Inflammatory macrophage (primary cell): ENCODE results near the gene NRXN3.

ENCODE experiments used
- DNase-seq, 2 donors: peaks; one replicate each; pipeline ENCODE4 v3.0.0-alpha.2; 2020 to 2022

The NRXN3 gene

DNA sequence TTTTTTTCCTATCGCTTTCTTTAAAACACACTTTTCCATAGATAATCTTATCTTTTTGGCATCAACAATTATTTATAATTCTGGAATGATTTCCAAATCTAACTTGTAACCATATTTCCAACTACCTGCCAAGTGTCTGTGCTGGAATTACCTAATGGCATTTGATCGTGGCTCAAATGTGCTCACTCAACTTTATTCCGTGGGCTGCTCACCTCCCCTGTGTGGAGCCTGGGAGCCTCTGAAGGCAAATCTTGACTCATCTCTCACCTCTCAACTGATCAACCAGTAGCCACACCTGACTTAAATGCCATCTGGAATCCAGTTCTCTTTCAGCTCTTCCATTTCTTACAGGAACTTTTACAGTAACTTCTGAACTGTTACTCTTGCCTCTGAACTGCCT, 1432.6 kb downstream of the NRXN3 start:
- DNase-seq: no peak

DNA sequence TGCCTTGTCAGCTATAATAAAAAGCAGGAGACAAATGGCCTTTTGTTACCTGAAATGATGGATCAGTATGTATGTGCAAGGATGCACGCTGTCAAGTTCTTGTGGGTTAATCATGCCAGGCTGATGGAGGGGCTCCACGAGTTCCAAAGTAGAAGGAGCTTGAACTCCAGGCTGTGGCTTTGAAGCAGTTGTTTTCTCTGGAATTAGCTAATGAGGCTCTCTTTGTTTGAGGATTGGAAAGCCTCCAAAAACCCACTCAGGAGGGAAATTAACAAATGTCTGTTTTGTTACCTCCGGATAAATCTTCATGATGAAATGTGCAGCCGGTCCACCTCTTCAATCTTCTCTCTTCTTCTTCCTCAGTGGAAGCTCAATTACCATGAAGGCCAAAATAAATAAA, 1435.7 kb downstream of the NRXN3 start:
- DNase-seq: no peak

DNA sequence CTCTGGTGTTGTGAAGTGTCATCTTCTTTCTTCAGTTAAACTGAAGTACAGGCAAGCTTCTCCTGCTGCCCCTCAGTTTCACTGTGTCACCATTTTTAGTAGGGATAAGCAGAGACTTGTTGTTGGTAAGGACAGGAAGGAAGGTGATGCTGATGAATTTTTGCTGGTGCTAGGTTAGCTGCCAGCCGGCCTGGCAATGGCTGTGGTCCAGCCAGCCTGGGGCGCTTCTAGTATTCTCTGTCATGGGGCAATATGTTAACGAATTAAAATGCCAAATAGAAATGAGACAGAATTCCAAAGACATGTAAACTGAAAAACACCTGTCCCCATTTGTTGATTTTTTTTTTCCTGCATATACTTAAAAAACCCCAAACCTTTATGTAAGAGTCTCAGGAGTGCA, 1438.3 kb downstream of the NRXN3 start:
- no peak for DNase-seq

DNA sequence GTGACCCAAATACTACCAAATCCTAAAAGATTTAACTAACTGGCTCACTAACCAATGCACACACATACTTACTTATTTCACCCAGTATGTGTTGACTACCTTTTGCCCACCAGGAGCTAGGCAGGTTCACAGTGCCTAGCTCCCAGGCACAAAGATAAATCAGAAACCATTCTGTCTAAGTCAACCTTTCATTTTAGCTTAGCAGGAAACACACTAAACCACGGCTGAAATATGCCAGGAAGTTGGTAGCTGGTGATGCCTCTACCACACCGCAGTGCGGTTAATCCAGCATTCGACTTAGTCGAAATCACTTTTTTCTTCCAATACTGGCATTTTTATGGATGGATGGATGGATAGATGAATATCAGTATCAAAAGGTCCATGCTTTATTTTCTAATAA, 1443.5 kb downstream of the NRXN3 start:
- no peak for DNase-seq

GRCh38 chr14:79614448-79614847, 1444.3 kb downstream of the NRXN3 start:
- no peak for DNase-seq

DNA sequence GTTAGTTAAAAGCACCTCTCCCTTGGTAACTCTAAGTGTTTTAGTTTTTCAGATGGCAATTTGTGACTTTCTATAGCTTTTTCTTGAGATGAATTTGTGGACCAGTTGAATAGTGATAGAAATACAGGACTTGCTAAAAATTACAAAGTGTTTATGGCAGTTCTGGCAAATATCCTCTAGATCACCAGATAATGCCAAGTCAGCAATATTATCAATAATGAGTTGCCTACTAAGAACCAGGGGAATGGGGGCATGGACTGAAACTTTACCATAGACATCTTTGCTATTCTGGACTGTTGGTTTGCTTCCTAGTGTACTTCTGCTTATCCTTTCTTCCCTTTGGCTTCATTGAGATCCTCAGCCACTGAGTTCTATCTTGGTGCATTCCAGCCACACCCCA, 1456.9 kb downstream of the NRXN3 start:
- no peak for DNase-seq

GRCh38 chr14:79629411-79630287, 1459.5 kb downstream of the NRXN3 start:
- no peak for DNase-seq

- DNase-seq: no peak
Measured at GRCh38 chr14:79630288-79630960, 1460.3 kb downstream of the NRXN3 start.

DNA sequence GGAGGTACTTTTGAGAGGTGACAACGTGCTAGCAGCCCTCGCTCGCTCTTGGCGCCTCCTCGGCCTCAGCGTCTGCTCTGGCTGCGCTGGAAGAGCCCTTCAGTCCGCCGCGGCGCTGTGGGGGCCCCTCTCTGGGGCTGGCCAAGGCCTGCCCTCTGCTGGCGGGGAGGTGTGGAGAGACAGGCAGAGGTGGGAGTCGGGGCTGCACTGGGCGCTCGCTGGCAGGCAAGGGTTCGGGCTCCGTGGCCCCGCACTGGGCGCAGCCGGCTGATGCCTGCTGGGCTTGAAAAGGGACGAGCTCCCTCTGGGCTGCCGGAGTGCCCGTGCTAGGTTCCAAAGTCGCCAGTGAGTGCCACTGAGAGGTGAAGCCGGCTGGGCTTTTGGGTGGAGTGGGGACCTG, 1461.1 kb downstream of the NRXN3 start:
- no peak for DNase-seq

GRCh38 chr14:79638672-79639266, 1468.6 kb downstream of the NRXN3 start:
- no peak for DNase-seq

GRCh38 chr14:79639613-79640012, 1469.4 kb downstream of the NRXN3 start:
- DNase-seq: no peak

GRCh38 chr14:79641371-79641770, 1471.2 kb downstream of the NRXN3 start:
- DNase-seq: no peak

DNA sequence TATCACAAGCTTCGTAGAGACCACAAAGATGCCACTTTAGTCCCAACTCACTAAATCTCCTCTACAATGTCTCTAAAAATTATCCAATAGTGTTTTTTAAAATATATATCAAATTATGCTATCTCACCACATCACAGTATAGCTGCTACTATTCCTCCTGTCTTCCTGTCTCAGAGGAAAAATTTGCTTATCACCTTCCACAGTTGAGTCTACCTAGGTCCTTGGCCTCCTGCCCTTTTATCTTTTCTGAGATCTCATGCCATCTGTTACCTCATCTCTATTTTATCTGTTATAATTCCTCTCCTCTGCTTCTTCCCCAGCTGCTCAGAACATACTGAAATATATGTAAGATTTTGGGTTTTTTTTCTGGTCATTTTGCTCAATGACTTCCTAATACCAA, 1473.0 kb downstream of the NRXN3 start:
- no peak for DNase-seq

- DNase-seq: no peak
Measured at GRCh38 chr14:79645753-79646362, 1475.7 kb downstream of the NRXN3 start.

- no peak for DNase-seq
Measured at GRCh38 chr14:79649856-79650255, 1479.7 kb downstream of the NRXN3 start.

- no peak for DNase-seq
Measured at GRCh38 chr14:79652513-79653307, 1482.5 kb downstream of the NRXN3 start.

- DNase-seq: no peak
Measured at GRCh38 chr14:79656056-79656455, 1485.9 kb downstream of the NRXN3 start.

- DNase-seq: no peak
Measured at GRCh38 chr14:79656496-79656895, 1486.3 kb downstream of the NRXN3 start.

GRCh38 chr14:79658221-79658620, 1488.0 kb downstream of the NRXN3 start:
- DNase-seq: no peak

GRCh38 chr14:79658769-79659168, 1488.6 kb downstream of the NRXN3 start:
- DNase-seq: no peak

- no peak for DNase-seq
Measured at GRCh38 chr14:79660053-79660939, 1490.1 kb downstream of the NRXN3 start.
